ENCODE measurements around the gene OR56B1. TPM values are rescaled to one million over a fixed set of nuclear protein-coding genes. Genes with fewer than 3 reads are reported as not detected.
"Not testable (repeated sequence)": the region's sequence is repeated elsewhere in the genome, so short reads cannot be mapped to it uniquely, and the experiment has no call there.

The OR56B1 gene, protein sequence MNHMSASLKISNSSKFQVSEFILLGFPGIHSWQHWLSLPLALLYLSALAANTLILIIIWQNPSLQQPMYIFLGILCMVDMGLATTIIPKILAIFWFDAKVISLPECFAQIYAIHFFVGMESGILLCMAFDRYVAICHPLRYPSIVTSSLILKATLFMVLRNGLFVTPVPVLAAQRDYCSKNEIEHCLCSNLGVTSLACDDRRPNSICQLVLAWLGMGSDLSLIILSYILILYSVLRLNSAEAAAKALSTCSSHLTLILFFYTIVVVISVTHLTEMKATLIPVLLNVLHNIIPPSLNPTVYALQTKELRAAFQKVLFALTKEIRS
- not detected in 2 replicates for total RNA-seq (2014; rRNA removed; shearing (Covaris generic))

DNA sequence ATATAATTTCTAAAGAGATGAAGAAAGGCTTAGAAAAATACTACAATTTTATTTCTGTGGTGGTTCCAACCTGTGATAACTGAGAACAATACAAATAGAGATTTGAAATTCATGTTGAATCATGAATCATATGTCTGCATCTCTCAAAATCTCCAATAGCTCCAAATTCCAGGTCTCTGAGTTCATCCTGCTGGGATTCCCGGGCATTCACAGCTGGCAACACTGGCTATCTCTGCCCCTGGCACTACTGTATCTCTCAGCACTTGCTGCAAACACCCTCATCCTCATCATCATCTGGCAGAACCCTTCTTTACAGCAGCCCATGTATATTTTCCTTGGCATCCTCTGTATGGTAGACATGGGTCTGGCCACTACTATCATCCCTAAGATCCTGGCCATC is at the start of gene OR56B1:
Gene OR56B1, plus strand, starts transcription at position 53 of the 400 bp plus-strand sequence. Its CDS starts 69 bp downstream, at position 122.
- no peak for DNase-seq (ENCODE audit: low read depth)

DNA sequence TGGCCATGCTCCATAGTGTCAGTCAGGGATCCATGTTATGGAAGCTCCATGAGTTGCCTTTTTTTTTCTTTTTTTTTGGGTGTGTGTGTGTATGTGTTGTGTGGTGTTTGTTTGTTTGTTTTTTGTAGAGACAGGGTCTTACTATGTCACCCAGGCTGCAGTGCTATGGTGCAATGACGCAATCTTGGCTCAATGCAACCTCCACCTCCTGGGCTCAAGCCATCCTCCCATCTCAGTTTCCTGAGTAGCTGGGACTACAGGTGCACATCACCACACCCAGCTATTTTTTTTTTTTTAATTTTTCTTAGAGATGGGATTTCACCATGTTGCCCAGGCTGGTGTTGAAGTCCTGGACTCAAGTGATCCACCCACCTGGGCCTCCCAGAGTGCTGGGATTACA is 47.8 kb upstream of the OR56B1 start:
- DNase-seq (ENCODE audit: low read depth), result no peak

DNA sequence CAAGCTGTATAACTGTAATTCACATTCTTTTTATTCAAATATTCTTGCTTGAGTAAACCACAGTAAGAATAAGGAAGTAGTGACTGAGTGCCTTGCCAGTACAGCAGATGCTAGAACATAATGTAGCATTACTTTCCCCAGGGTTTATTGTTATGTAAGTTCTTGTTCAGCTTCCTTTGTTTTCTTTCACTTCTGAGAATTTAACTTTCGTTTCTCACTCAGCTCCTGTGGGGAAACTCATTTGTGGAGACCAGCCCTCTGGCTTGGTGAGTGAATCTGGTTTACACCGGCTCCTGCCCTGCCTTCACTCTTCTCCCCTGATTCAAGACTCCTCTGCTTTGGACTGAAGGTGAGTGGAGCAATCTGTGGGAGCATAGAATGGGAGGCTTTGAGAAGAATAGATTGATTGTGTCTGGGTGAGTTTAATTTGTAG is 46.7 kb upstream of the OR56B1 start, which contains the start of gene TRIM22:
Gene TRIM22, plus strand, starts transcription at position 240 of the 433 bp plus-strand sequence. CDS start 6,443 bp downstream, outside the sequence.
- peak; percentile 63 for DNase-seq (ENCODE audit: low read depth)

DNA sequence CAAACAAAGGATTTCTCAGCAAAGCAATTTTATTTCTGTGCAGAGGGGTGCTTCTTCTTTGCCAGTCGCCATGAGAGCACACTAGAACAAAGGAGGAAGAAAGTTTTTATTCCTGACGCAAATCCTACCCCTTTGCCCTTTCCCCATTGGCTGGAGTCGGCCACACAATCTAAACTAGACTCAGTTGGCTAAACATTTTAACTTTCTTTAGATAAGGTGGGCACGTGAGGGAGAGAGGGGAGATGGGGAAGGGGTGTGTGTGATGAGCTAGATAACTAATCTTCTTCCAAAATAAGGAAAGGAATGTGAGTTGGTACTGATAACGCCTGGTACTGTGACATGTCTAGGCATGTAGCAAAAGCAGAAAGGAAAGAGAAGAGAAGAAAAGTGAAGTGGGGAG is 46.0 kb upstream of the OR56B1 start:
- peak; percentile 3 for DNase-seq (ENCODE audit: low read depth)

DNA sequence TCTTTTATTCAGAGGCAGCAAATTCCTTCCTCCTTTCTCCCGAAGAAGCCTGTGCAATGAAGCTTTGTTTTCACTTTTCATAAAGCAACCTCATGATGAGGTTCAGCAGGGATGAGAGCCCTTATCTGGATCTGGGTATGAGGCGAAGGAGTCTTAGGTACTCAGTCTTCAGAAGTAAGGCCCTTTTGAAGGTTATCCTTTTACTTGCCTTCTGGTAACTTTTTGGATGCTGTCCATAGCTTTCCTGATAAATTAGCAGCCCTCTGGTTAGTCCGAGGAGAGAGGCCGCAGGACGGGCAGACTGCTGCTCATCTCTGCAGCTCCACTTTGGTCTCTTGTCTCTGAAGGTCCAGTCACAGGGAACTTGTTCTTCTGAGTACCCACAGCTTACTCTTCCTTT is 45.5 kb upstream of the OR56B1 start:
- DNase-seq (ENCODE audit: low read depth), result peak; percentile 9

DNA sequence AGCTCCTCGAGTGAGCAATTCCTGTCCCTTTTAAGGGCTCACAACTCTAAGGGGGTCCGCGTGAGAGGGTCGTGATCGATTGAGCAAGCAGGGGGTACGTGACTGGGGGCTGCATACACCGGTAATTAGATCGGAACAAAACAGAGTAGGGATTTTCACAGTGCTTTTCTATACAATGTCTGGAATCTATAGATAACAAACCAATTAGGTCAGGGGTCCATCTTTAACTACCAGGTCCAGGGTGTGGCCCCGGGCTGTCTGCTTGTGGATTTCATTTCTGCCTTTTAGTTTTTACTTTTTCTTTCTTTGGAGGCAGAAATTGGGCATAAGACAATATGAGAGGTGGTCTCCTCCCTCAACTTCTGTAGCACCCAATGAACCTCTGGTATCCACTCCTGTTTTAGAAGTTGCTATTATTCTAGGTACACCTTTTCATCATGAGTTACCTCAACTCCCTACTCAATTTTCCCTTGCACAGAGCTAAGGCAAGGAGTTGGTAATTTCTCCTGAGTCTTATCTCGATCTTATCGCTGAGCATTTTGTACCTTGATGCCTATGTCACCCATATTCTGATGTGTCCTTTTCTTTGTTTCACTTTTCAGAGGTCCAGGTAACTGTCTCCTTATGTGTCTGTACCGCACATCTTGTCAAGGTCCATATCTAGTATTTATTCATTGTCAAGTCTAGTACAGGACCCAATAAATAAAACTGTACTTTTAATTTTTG is 44.8 kb upstream of the OR56B1 start:
- not testable (repeated sequence) for DNase-seq (ENCODE audit: low read depth)

DNA sequence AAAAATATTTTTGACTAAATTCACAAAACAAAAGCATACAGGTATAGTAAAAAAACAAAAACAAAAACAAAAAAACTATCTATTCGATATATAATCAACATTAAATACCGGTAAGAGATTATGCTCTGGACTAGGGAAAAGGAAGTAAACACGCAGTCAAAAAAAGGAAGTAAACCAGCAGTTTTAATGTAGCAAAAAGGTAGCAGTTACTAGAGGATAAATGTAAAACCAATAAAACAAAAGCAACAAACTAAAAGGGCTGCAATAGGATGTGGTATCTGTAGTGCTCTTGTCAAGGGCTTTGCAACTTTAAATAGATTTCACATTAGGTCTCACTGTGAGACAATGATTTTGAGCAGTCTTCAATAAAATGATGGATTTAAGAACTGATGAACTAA is 44.3 kb upstream of the OR56B1 start:
- no peak for DNase-seq (ENCODE audit: low read depth)

DNA sequence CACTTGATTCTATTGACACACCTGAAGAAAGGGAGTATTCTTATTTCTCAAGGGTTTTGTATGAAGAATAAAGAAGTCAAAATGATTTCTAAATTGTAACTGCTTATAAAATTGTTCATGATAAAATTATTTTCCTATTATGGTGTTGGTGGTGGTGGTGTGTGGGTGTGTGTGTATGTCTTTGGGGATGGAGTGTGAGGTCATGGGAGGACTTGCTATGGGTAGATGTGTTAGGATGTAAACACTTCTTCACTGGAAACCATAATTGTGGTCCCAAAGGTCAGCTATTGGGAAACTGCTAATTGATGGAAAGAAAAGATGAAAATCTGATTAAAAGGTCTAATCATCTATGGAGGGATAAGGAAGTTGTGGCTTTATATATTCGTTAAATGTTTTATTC is 41.6 kb upstream of the OR56B1 start:
- DNase-seq (ENCODE audit: low read depth), result no peak

DNA sequence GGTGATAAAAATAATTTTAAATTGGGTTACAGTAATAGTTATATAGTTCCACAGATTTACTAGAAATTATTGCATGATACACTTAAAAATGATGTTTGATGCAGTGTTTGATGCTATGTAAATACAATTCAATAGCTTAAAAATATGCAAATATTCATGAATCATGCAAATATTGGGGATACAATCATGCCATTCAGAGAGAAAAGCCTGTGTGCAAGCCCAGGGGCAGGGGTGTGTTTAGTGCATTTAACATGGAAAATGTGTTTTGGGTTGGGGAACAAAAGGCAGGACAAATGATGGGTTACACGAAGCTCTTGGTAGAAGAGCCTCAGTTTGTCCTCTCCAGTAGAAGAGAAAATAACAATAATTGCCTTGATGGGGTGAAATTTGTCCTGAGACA is 40.7 kb upstream of the OR56B1 start:
- no peak for DNase-seq (ENCODE audit: low read depth)

DNA sequence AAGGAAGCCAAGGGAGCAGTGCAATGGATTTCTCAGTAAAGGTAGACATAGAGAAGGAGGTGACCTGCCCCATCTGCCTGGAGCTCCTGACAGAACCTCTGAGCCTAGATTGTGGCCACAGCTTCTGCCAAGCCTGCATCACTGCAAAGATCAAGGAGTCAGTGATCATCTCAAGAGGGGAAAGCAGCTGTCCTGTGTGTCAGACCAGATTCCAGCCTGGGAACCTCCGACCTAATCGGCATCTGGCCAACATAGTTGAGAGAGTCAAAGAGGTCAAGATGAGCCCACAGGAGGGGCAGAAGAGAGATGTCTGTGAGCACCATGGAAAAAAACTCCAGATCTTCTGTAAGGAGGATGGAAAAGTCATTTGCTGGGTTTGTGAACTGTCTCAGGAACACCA is 40.0 kb upstream of the OR56B1 start:
- DNase-seq (ENCODE audit: low read depth), result peak; percentile 8

DNA sequence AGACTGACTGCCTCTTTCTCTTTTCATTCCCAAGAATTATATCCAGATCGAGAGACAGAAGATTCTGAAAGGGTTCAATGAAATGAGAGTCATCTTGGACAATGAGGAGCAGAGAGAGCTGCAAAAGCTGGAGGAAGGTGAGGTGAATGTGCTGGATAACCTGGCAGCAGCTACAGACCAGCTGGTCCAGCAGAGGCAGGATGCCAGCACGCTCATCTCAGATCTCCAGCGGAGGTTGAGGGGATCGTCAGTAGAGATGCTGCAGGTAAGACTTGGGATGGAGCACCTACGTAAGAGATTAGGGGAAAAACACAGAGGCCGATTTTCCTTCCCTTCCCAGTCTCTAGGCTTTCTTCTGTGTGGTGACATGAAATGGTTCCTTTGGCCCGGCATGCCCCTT is 38.0 kb upstream of the OR56B1 start:
- no peak for DNase-seq (ENCODE audit: low read depth)

DNA sequence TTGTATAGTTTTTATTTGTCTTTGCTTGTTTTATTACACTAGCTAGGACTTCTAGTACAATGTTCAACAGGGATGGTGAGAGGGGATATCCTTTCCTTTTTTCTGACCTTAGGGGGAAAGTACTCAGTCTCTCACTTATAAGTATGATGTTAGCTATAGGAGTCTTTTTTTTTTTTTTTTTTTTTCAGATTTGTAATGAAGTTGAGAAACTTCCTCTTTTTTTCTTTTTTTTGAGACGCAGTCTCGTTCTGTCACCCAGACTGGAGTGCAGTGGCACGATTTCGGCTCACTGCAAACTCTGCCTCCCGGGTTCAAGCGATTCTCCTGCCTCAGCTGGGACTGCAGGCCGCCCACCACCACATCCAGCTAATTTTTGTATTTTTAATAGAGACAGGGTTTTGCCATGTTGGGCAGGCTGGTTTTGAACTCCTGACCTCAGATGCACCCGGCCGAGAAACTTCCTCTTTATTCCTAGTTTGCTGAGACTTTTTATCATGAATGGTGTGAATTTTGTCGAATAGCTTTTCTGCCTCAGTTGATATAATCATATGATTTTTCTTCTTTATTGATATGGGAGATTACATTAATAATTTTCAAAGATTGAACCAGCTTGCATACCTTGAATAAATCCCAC is 35.7 kb upstream of the OR56B1 start:
- no peak for DNase-seq (ENCODE audit: low read depth)

DNA sequence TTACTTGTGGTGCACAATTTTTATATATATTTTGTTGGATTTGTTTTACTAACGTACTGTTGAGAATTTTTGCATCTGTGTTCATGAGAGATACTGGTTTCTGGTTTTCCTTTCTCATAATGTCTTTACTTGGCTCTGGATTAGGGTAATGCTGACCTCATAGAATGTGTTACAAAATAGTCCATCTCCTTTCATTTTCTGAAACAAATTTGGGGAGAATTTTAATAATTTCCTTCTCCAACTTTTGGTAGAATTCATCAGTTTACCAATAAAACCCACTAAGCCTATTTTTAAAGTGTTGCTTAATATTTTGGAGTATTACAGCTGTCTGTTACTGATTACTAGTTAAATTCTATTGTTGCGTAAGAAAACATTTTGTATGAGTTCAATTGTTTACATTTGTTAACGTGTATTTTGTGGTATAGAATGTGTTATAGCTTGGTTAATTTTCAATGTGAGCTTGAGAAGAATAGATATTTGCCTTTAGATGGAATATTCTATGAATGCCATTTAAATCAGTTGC is 35.1 kb upstream of the OR56B1 start:
- no peak for DNase-seq (ENCODE audit: low read depth)

DNA sequence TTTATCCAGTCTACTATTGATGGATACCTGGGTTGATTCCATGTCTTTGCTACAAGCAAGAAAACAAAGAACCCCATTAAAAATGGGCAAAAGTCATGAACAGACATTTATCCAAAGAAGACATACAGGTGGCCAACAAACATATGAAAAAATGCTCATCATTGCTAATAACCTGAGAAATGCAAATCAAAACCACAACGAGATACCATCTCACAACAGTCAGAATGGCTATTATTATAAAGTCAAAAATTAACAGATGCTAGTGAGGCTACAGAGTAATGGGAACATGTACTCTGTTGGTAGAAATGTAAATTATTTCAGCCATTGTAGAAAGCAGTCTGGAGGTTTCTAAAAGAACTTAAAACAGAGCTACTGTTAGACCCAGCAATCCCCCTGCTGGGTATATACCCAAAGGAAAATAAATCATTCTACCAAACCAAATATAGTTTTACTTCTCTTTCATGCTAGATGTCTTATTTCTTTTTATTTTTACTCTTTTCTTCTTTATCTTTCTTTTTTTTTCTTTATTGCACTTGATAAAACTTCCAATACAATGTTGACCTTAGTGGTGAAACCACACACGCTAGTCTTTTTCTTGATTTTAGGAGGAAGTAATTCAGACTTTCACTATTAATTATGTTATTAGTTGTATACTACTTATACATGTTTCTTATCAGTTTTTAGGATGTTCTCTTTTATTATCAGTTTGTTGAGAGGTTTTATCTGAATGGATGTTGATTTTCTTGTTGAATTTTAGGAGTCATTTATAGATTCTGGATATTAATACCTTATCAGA is 32.3 kb upstream of the OR56B1 start:
- DNase-seq (ENCODE audit: low read depth), result no peak

DNA sequence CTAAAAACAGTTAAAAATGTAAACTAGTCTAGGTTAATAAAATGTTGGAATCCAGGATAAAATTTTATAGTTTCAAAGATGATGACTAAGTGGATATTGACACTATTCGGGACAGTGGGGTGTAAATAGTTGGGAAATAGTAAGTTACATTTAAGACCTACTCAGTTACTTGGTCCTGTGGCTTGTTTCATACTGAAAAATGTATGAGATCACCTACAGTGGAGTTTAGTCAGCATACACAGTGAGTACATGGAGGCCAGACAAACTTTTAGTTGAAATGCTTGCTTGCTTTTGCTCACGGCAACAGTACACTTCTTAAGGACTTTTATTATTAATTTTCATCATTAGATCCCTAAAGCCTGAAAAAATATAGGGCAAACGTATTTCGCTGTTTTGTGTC is 30.6 kb upstream of the OR56B1 start:
- no peak for DNase-seq (ENCODE audit: low read depth)

DNA sequence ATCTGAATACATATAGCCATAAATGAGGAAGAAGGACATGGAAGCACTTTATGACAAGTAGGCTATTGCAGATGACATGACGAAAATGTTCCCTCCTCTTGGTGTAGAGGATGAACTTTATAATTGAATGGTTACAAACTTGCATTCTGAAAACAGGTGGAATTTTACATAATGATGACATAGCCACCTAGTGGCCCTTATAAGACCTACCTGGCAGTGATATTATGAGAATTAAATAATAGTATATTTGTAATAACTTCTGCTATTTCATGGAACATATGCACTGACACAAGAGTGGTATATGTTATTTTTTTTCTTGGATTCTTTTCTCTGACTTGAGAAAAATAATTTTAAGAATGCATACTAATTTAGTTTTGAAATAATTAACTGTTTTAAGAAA is 23.7 kb upstream of the OR56B1 start:
- DNase-seq (ENCODE audit: low read depth), result peak; percentile 6

DNA sequence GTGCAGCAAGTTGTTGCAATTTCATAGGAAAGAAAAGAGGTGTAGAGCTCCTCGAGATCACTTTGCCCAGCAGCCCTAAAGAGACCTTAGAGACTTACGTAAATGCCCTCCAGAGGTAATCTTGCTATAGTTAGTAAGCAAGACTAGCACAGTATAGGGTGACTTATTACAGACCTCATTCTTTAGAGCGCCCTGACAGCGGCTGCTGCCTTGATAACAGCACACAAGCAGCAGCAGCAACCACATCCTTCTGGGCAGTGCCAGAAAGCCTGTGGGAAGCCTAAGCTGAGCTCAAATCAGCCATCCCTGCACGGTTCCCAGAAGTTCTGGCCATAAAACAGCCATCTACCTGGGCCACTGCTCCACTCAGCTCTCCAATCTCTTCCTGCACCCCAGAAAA is 22.6 kb upstream of the OR56B1 start:
- DNase-seq (ENCODE audit: low read depth), result no peak

DNA sequence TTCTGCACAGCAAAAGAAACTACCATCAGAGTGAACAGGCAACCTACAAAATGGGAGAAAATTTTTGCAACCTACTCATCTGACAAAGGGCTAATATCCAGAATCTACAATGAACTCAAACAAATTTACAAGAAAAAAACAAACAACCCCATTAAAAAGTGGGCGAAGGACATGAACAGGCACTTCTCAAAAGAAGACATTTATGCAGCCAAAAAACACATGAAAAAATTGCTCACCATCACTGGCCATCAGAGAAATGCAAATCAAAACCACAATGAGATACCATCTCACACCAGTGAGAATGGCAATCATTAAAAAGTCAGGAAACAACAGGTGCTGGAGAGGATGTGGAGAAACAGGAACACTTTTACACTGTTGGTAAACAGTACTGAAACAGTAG is 19.7 kb upstream of the OR56B1 start:
- not testable (repeated sequence) for DNase-seq (ENCODE audit: low read depth)

DNA sequence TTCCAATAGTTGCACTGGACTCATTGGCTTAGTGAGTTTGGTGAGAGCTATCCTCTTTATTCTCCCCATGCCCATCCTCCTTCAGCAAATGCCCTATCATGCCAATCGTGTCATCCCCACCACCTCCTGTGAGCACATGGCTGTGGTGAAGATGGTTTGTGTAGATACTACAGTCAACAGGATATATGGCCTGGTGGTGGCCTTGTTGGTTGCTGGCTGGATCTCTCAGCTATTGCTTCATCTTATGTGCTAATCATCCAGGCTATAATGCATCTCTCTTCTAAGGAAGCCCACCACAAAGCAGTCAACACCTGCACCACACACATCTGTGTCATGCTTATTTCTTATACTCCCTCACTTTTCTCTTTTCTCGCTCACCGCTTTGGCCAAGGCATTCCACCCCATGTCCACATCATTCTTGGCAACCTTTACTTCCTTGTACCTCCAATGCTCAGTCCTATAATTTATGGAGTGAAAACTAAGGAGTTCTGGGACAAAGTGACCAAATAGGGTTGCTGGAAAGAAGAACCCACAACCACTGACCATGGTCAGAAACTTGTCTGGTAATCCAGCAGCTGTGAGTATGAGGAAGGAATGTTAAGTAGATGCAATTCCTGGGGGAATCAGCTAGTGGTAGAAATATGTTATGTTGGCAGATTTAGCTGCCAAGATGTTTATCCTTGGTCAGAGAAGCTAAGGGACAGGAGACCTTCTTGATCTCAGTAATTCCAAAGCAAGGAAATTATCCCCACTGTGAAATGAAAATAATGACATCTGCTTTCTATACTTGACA is 16.3 kb upstream of the OR56B1 start:
- no peak for DNase-seq (ENCODE audit: low read depth)

DNA sequence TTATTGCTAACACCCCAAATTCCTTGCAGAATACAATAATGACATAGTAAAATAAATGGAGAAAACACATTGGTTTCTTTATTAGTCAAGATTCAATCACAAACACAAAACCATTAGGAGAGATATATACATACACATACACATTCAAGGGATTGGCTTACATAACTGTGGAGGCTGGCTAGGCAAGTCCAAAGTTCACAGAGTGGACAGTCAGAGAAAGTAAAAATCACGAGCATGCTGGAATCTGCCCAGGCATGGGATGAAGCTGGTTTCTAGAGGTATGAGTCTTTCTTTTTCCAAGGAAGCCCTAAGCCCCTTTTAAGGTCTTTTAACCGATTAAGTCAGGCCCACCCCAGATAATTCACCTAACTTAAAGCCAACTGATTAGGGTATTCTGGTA is 13.6 kb upstream of the OR56B1 start:
- no peak for DNase-seq (ENCODE audit: low read depth)

DNA sequence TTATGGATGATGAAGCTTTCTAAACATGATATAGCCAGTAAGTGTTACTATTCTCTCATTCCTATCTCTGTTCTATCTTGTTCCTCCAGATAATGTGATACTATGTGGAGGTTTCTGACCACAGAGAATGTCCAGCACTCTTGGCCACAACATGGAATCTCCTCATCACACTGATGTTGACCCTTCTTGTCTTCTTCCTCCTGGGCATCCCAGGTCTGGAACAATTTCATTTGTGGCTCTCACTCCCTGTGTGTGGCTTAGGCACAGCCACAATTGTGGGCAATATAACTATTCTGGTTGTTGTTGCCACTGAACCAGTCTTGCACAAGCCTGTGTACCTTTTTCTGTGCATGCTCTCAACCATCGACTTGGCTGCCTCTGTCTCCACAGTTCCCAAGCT is 9.9 kb upstream of the OR56B1 start:
- DNase-seq (ENCODE audit: low read depth), result no peak

Measured in RPMI7951 (cell line).